CD1c-positive myeloid dendritic cell (primary cell): ENCODE results near the gene DCBLD2.

Experiments used
- DNase-seq: peaks from one replicate; pipeline ENCODE4 v3.0.0-alpha.2; 2016; ENCODE audit errors: extremely low spot score

DCBLD2 gene

DNA sequence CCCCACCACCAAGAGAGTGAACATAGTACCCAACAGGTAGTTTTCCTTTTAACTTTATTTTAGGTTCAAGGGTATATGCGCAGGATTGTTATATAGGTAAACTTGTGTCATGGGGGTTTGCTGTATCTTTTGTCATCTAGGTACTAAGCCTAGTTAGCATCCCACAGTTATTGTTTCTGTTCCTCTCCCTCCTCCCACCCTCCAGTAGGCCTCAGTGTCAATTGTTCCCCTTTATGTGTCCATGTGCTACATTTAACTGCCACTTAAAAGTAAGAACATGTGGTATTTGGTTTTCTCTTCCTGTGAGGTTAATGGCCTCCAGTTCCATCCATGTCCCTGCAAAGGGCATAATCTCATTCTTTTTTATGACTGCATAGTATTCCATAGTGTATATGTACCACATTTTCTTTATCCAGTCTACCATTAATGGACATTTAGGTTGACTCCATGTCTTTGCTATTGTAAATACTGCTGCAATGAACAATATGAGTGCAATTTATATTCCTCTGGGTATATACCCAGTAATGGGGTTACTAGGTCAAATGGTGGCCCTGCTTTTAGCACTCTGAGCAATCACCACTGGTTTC is 72.2 kb downstream of the DCBLD2 start:
- peak; percentile 31 for DNase-seq

DNA sequence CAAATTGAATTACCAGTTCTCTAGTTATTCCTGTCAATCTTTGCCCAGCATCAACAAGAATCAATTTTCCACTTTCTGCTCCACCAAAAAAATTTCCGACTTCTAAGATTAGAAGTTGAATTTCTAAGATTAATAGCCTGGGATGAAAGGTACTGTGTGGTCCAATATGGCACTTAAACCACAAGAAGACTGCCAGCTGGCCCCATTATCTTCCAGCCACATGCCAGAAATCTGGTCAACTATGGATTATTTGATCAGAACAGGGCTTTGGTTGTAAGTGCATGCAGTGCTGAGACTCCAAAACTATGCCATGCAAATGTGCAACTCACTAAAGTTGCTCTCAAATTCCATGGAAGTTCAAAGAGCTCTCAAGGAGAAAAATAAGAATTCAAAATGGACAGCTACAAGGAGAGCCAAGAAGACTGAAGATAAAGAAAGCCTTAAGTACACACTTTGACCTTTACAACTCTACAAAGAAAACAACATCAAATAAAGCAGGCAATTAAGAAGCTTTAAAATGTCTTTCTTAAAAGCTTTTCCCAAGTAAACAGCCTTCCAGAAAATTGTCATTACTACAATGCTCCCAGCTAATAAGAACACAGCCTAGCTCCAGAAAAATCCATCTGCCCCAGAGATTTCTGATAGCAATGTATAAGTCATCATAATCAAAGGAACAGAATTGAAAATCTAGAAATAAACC is 74.1 kb downstream of the DCBLD2 start:
- DNase-seq: no peak

DNA sequence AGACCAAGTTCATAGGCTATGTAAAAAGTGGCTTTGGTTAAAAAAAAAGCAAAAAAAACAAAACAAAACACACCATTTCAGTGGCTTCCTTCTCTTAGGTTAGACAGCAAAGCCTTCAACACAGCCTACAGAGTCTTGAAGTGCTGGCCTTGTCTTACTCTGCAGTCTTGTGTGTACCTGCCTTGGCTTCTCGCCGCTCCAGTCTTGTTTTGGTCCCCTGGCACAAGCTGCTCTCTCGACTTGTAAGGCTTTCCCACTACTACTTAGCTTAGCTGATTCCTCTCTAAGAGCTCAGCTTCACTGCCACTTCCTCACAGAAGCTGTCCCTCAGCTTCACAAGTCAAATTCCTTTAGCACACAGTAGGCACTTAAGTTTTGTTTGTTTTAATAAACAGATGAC is 75.4 kb downstream of the DCBLD2 start:
- no peak for DNase-seq

DNA sequence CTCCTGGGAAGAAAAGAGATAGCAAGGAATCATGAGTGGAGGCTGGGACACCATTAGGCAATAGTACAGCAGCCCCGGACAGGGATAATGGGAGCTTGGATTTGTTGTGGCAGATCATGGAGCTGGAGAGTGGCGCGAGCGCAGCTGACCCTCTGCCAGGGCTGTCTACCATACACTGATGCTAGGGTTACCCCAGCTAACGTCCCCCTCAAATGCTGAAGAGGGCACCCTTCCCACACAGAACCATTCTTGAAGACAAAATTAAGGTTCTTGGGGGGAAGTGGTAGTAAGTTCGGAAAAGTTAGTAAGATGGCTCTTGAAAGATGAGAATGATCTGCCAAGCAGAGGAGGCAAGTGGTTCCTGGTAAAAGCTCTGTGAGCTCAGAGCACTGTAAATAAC is 77.2 kb downstream of the DCBLD2 start:
- no peak for DNase-seq

DNA sequence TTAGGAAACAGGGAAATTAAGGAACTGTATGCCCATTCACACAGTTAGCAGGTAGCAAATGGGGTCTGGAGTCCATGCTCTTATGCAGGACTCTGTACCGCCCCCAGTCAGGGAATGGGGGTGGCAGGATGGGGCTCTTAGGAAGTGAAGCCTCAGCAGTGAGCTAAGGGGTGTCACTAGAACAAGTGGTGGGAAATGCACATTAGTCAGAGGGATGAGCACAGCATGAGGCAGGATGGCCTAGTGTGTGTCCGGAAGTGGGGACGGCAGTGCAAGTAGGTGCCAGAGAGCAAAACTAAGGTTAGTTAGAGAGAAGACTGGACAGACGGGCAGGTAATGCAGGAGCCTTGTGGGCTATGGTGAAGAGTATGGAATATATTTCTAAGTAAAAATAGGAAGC is 77.7 kb downstream of the DCBLD2 start:
- DNase-seq: no peak

DNA sequence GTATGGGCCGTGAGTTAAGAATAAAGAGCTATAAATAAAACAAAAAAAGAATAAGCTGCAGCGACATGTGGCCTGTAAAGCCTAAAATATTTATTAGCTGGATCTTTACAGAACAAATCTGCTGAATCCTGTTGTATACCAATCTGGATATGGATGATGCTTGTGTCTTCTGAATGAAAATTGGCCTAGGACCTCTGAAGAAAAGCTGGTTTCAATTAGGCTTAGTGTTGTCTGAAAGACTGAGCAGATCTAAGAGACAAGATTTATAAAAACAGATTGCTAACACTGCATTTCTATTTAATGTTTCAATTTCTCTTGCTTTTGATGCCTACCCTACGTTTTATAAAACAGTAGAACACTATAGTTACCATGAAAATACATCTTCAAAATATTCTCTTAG is 80.4 kb downstream of the DCBLD2 start:
- no peak for DNase-seq

DNA sequence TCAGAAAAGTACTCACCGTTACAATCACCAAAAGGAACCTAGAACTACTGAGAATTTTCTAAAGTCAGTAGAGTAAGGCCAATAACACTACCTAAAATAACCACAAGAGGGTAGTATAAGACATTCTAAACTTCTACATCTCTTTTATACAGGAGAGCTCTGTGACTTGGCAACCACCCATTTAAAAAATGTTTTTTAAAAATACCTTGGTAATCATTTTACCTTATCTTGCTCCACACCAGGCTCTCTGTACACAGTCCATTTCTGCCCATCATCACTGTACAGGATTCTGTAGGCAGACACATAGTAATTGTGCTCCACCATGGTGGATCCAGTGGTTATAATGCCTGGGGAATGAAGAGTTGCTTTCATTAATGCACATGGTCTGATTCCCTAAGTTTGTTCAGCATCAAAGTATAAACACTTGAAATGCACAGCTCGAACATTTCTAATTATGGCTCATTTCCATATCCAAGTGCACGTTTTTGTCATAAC is 83.9 kb downstream of the DCBLD2 start:
- peak; percentile 62 for DNase-seq

DNA sequence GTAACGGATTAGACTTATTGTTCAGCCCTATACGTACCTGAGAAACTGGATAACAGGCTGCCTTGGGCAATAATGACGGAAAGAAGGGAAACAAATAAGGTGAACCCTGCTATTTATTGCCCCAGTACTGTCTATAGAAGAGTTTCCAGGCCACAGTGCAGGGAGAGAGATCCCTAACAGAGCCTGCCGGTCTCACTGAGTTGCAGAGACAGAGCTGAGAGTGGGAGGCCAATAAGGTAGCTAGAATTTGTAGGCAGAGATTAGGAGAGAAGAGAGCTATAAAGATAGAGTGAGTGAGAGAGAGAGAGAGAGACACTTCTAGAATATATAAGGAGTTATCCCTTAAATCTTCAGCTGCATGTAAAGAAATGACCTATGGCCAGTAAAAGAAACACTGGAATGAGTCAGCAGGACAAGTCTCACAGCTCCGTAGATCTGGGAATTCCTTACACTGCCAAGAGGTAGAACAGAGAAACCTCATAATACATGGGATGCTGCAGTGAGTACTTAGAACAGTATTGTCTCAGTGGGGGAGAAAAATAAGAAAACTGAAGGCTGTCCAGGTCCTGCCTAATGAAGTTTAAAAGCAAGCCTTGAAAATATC is 86.6 kb downstream of the DCBLD2 start:
- no peak for DNase-seq

DNA sequence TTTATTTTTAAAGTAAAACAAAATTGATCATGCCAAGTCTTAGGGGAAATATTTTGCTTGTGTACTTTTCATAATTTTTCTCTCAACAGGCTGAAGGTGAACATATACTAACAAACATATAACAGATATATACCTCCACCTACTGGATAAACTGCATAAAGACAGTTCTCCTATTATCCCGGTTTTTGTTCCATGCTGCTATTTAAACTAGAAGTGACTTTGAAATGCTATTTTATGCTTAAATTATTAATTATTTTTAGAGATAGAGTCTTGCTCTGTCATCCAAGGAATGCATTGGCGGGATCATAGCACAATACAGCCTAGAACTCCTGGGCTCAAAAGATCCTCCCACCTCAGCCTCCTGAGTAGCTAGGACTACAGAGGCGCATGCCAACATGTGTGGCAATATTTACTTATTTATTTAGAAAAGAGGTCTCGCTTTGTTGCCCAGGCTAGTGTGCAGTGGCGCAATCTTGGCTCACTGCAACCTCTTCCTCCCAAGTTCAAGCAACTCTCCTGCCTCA is 88.6 kb downstream of the DCBLD2 start:
- peak; percentile 55 for DNase-seq

DNA sequence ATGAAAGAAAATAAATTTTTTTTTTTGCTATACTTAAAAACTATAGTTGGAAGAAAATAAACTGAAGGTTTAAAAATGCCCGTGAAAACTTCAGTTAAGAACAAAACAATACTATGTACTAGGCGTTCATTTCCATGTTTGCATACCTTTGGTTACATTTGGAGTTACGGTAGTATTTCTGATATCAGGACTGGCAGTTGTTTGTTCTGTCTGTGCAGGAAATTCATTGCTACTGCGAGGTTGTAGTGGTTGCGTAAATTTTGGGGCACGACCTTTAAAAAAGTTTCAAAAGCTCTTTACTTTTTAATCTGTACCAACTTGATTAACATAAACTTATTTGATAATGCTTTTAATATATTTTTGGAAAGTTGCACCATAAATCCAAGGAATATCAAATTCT is 90.4 kb downstream of the DCBLD2 start:
- DNase-seq: peak; percentile 10

DNA sequence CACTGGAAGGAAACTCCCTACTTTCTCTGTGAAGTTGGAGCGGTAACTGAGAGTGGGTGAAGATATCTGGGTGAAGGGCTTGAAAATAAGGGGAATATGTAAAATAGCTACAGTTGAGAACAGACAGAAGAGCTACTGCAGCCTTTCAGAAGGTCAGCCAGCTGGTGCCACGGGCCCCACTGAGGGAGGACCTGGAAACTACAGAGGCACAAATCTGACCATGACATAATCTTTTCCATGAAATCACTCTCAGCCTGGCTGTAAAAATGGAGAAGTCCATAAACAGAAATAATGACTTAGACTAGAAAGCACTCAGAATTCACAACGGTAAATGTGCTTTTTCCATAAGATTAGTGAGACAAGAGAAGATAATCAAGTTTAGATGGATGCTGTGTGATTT is 91.9 kb downstream of the DCBLD2 start:
- DNase-seq: peak; percentile 72

DNA sequence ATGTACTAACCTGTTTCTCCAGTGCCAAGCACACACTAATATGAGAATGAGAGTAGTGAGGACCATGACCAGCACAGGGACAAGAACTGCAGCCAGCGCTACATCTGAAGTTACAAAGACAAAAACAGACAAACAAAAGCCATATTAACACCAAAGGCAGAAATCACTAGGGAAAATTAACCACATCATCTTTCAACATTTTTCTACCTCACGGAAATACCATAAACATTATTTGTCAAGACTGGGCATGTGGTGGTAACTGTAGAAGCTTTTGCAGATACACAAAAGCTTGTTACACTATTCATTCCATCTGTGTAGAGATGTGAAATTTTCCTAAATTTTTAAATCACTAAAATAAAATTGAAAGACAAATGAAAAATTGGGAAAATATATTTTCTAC is 93.4 kb downstream of the DCBLD2 start:
- no peak for DNase-seq

DNA sequence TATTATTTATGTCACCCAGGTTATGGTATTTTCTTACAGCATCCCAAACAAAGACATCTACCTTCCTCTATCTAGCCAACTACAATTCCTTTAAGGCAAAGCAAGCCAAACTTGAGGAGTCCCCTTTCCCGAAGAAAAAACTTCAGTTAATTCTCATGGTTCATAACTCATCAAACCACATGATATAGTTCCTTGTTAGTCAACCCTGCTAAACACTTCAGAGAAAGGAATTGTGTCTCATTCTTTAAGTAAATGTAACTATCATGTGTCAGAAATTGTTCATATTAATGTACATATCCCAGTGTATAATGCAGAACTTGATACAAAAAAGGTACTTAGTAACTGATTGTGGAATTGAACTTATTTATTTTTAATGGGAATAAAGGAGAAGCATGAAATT is 93.9 kb downstream of the DCBLD2 start:
- peak; percentile 17 for DNase-seq

DNA sequence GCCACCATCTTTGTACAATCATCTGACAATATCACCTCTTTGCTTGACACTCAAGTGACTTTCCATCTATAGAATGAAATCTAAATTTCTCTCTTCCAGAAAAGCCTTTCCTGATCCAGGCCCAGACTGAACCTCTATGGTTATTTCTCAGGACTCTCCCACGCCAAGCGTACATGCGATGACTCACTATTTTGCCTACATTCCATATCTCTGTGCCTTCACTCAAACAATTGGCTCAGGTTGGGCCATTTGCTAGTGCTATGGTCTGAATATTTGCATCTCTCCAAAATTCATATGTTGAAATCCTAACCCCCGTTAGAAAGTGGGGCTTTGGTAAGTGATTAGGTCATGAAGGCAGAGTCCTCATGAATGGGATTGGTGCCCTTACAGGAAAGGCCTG is 94.5 kb downstream of the DCBLD2 start:
- no peak for DNase-seq

DNA sequence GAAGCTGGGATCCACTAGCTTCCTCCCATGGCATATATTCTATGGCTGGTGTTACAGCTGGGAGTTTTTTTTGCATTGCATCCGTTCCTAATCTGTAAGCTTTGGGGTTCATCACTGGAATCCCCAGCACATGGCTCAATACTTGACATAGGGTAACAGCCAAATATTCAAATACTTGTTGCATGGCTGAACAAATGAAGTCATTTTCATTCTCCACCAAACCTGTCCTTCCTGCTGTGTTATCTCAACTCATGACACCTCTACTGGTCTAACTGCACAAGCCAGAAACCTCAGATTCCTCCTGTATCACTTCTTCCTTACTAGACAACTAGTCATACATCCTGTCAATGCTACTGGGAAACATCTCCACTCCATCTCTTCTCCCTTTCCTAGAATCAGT is 95.0 kb downstream of the DCBLD2 start:
- DNase-seq: no peak

DNA sequence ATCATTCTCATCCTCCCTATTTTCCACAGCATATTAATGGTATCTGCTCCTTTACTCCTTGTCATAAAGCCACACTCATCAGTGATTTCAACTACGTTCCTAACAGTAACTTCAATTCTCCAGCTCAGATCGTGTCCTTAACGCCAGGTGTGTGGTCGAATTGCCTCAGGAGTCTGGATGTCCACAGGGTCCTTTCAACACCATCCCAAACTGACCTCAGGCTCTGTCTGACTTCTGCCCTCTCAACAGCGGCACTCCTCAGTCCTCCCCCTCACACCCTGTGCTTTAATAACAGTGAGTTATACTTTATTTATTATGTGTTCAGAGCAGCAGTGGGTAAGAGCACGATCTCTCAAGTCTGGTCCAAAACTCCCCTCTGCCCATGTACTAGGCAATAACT is 95.9 kb downstream of the DCBLD2 start:
- no peak for DNase-seq

DNA sequence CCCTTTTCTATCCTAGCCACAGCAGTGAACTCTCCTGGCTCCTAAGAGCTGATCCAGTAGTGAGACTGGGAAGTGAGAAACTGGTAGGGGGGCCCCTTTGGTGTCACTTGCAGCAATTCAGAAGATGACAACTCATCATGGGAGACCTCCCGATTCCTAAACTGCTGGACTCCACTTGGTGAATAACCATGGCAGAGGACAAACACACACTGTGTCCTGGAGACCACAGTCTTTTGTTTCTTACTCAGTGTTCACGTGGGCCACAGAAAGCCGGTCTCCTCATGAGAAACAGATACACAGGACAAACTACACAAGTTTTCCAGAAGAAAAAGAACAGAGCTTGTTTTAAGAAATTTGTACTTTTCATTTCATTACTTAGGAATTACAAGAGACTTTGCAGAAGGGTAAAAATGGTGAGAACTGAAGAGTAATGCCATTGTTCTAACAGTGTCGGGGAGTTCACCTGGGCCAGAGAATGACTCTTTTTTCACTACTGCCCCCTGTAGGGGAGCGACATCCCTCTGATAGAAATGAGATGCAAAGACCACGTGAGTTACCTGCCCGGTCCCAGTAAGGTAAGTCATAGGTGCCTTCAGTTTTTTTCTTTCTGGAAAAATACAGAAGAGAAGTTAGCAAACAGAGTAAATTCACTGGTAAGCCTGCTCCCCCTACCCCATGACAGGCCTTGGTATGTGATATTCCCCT is 100.3 kb downstream of the DCBLD2 start:
- DNase-seq: no peak

DNA sequence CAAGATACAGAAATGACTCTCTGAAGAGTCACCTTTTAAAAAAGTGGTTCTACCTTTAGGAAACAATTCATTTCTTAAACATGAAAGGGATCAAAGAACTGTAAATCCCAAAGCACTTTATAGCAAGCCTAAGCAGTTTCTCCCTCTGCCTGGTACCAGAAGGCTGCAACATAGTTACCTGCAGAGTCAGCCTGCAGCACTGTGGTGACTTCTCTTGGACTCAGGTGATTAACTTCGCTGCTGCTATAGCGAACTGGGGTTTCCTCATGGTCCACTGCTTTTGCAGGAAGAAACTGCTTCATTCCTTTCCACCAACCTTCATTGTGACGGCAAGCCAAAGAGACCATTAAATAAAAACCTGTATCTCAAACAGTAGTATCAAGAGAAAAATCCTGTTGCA is 101.1 kb downstream of the DCBLD2 start:
- DNase-seq: no peak

DNA sequence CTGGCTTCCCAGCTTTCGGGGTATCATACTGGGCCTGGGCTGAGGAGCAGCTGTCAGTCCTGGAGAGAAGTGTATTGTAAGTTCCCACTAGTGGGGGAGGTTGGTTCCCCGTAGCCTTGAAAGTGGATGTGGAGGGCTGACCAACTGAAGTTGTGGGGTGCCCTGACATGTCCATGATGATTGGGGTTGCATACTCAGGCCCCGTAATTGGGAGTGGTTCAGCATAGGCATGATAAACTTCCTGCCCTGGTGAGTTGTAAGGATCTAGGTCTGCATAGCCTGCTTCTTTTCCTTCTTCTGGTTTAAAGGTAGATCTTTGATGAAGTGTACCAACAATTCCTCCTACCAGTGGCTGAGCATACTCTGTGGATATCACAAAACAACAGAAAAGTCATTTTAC is 102.0 kb downstream of the DCBLD2 start:
- no peak for DNase-seq

DNA sequence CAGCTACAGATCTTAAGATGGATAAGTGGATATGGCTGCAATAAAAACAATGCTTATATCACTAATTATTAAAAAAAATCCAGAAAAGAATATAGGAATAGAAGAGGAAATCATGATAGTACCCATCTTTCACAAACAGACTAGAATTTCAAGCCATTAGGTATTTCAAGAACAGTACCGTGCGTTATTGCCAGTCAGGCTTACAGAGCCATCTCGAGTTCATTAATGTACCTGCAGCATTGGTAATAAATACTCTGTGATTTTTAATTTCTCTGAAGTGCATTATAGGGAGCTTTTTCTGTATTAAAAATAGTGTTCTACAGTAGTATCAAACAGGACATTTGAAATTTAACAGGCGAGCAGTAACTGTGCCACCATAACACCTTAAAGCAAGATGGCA is 102.7 kb downstream of the DCBLD2 start:
- no peak for DNase-seq

DNA sequence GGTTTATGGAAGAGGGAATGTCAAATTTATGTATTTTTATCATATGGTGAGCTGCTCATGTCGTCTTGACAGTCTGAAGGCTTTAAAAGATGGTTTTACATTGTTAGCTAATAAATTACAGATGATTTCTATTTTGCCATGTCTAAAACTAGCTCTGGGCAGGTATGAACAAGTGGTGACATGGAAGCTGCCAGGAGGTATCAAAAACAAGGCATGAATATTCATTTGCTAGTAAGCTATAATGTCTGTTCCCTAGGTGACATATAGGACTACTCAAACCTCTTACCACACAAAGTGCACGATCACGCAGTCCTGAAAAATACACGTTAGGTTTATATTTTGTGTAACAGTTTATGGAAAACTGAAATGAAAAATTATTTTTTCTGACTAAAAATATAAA is 103.6 kb downstream of the DCBLD2 start:
- no peak for DNase-seq

DNA sequence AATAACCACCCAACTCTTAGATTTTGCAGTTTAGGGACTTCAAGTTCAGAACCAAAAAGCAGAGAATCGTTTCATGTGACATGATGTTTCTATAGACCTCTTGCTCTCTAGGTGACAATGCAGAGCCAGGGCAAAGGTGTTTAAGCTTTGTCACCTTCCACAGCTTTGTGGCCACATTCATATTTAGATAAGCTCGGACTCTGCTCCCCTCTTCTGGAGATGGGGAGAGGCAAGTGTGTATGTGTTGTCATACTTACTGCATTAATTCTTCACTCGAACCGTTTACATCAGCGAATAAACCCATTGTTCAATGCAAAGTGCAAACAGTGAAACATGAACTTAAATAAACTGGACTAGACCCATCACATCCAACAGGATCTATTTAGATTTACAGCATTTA is 105.2 kb downstream of the DCBLD2 start:
- DNase-seq: no peak

DNA sequence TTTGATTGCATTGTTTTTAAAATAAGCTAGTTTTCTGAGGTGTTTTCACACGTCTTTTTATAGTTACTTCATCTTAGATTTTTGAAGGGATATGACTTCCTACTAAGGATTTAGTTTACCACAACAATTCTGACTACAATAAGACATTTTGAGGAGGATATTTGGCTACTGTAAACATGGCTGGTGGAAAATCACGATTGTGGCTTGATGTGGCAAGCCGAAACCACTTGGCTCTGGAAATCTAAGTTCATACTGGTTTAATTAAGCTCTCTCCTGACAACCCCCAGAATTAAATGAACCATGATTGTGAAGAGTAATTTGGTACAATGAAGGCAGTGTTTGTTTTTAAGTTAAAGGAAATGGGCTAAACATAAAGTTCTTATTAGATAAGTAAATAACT is 107.5 kb downstream of the DCBLD2 start:
- no peak for DNase-seq
